AG09319 (cell line): ENCODE results near the gene SCLY.

ENCODE experiments used
- DNase-seq: peaks from one replicate; pipeline ENCODE4 v3.0.0-alpha.2; 2010; ENCODE audit warnings: low read depth; ENCODE audit errors: extremely low read depth
- TF ChIP-seq, protein P1 (sequence below): IDR thresholded peaks from 2 replicates; pipeline ENCODE4 v1.5.1; 2011; ENCODE audit warnings: low read depth, mild to moderate bottlenecking, inconsistent platforms, low read length, moderate library complexity

Gene SCLY

DNA sequence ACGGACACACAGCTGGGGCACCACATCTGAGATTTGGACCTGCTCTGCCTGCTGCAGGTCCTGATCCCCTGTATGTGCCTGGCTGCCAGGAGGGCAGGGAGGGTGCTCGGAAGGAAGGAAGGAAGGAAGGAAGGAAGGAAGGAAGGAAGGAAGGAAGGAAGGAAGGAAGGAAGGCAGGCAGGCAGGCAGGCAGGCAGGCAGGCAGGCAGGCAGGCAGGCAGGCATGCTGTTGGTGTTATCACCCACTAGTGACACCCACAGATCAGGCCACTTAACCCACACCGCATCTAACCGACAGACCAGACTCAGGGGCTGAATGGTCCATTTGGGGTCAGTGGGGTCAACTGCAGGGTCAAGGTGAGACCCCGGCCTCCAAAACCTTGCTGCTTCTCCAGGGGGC lies 83.5 kb downstream of the SCLY start:
- TF ChIP-seq, protein P1, sequence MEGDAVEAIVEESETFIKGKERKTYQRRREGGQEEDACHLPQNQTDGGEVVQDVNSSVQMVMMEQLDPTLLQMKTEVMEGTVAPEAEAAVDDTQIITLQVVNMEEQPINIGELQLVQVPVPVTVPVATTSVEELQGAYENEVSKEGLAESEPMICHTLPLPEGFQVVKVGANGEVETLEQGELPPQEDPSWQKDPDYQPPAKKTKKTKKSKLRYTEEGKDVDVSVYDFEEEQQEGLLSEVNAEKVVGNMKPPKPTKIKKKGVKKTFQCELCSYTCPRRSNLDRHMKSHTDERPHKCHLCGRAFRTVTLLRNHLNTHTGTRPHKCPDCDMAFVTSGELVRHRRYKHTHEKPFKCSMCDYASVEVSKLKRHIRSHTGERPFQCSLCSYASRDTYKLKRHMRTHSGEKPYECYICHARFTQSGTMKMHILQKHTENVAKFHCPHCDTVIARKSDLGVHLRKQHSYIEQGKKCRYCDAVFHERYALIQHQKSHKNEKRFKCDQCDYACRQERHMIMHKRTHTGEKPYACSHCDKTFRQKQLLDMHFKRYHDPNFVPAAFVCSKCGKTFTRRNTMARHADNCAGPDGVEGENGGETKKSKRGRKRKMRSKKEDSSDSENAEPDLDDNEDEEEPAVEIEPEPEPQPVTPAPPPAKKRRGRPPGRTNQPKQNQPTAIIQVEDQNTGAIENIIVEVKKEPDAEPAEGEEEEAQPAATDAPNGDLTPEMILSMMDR: no peak
- no peak for DNase-seq

DNA sequence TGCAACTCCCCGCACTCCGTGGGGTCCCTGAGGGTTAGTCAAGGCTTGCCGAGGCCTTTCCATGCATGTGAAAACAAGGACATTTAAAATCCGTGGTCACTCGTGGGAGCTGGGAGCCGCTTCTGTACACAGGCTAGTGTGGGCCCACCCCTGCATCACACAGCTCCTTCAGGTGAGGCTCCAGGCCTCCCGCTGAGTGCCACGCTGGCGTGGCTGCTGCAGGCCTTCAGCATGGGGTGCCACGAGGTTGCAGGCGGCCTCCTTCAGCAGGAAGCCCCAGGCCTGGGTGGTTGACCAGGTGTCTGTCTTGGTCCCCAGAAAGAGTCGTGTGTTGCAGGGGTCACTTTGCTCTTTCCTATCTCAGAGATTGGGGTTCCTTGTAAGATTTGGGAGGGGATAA lies 84.2 kb downstream of the SCLY start:
- TF ChIP-seq, protein P1: no peak

DNA sequence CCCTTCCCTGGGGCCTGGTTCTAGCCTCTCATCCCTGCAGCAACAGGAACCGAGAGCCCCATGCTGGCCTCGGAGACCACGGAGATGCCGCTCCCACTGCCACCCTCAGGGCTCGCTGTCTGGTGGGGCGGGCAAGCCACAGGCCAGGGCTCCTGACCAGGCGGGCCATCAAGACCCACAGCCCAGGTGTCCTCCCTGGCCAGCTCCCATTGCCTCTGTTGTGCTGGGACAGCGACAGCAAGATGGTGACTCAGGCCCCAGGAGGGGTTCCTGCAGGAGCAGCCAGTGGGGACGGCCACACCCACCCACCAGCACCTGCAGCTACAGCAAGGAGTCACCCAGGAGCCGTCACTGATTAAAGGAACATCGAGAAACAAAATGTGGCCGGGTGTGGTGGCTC lies 85.0 kb downstream of the SCLY start:
- TF ChIP-seq, protein P1: no peak
- DNase-seq: no peak

More for the DNA sequence above, 84.2 kb downstream of the SCLY start:
- DNase-seq: no peak

DNA sequence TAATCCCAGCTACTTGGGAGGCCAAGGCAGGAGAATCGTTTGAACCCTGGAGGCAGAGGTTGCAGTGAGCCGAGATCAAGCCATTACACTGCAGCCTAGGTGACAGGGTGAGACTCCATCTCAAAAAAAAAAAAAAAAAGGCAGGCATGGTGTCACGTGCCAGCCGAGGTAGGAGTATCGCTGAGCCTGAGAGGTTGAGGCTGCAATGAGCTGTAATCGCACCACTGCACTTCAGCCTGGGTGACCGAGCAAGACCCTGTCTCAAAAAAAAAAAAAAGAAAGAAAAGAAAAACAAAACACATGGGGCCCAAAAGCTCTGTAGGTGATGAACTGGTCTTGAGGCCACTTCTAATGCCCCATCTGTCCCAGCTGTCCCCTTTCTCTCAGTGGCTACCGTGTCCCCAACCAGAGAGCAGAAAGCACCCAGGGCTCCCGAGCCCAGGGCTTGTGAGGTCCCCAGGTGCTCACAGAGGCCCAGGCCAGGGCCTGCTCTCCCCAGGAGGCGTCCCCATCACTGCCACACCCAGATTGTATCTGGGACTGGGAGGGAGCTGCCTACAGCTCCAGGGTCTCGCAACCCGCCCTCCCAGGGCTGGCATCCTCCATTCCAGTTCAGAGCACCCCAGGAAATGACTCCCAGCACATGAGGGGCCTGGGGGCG lies 86.2 kb downstream of the SCLY start:
- TF ChIP-seq, protein P1: no peak
- no peak for DNase-seq

DNA sequence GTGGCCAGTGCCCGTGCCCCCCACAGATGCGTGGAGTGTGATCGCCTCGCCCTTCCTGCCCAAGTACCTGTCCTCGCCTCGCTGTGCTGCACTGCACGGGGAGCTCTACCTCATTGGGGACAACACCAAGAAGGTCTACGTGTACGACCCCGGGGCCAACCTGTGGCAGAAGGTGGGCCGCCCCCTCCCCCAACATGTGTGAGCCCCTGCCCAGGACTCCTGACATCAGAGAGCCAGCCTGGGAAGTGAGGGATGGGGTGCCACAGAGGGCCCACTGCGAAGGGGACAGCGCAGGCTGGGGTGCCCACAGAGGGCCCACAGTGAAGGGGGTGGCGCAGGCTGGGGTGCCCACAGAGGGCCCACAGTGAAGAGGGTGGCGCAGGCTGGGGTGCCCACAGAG lies 88.2 kb downstream of the SCLY start:
- TF ChIP-seq, protein P1: no peak
- DNase-seq: no peak
